HG02943 (cell line): ENCODE data around the gene ZFYVE1.
"Not testable (repeated sequence)": the region's sequence is repeated elsewhere in the genome, so short reads cannot be mapped to it uniquely, and the experiment has no call there.

Experiments
- ATAC-seq: cut with Tn5 transposase; IDR thresholded peaks from one replicate; pipeline ENCODE4 v1.9.1; 2021; ENCODE audit warnings: mild to moderate bottlenecking, low read depth, moderate library complexity; ENCODE audit not compliant: unreplicated experiment

Gene ZFYVE1

DNA sequence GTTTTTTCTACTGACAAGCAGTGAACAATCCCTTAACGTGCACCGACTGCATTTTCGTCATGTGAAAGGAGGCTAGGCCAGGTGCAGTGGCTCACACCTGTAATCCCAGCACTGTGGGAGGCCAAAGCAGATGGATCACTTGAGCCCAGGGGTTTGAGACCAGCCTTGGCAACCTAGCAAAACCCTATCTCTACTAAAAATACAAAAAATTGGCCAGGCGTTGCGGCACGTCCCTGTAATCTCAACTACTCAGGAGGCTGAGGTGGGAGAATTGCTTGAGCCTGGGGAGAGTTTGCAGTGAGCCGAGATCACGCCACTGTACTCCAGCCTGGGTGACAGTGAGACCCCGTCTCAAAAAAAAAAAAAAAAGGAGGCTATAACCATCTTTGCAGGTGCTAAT lies 22.3 kb downstream of the ZFYVE1 start:
- ATAC-seq = not testable (repeated sequence)

DNA sequence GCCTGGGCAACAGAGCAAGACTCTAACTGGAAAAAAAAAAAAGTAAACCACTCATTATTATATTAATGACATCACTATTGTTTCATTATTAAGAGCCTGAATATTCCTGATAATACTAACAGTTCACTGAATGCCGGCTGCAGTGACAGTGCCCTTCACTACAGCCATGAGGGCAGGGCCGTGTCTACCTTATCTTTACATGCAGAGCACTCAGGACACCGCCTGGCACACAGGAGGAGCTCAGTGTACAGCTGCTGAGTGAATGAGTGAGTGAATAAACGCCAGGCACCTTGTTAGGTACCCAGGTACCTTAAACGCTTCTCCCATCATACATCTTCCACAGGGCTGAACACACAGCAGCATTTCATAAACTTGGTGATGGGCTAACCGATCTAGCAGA lies 23.2 kb downstream of the ZFYVE1 start:
- ATAC-seq = no peak

DNA sequence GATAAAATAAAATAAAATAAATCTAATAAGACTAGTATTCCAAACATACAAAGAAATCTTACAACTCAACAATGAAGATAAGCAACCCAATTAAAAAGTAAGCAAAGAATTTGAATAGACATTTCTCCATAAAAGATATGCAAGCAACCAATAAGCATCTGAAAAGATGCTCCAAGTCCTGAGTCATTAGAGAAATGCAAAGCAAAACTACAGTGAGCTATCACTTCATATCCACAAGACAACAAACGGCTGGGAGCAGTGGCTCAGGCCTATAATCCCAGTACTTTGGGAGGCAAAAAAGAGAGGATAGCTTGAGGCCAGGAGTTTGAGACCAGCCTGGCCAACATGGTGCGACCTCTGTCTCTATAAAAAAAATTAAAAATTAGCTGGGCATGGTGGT lies 26.8 kb downstream of the ZFYVE1 start:
- no peak for ATAC-seq

DNA sequence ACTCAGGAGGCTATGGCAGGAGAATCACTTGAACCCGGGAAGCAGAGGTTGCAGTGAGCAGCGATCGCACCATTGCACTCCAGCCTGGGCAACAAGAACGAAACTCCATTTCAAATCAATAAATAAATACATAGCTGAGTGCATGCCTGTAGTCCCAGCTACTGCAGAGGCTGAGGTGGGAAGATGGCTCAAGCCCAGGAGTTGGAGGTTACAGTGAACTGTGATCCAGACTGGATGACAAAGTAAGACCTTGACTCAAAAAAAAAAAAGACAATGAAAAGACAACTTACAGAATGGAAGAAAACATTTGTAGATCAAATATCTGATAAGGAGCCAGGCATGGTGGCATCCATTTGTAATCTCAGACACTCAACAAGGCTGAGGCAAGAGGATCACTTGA lies 27.6 kb downstream of the ZFYVE1 start:
- no peak for ATAC-seq

DNA sequence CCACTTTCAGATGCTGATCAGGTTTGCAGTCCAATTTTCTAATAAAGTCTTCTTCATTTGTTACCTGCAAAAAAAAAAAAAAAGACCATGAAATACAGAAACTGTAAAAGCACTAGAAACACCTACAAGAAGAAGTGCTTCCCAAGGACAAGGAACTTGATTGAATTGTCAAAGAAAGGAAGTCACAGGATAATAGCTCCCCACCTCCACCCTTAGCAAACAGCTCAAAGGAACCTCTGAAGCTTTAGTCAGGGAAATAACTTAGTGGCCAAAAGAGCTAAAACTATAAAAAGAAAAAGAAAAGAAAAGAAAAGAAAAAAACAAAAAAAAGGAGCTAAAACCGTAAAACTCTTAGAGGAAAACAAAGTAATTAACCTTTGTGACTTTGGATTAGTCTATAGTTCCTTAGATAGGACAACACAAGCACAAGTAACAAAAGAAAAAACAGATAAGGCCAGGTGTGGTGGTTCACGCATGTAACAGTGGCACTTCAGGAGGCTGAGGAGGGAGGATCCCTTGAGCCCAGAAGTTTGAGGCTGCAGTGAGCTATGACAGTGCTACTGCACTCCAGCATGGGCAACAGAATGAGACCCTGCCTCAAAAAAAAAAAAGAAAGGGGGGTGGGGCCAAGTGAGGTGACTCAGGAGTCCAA lies 28.5 kb downstream of the ZFYVE1 start:
- no peak for ATAC-seq

DNA sequence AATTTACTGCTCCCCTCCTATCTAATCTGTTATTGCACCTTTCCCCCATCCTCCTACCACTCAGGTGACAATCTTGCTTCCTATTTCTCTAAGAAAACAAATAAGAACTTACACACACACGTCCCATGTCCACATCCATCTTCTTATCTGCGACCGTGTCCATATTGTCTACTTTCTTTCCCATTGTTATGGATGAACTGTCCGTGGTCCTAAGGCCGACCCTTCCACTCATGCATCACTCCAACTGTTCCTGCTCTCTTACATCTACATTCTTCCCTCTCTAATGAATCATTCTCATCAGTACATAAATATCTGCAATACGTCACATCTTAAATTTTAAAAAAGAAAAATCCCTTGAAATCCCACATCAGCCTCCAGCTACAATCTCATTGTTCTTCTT lies 30.0 kb downstream of the ZFYVE1 start:
- no peak for ATAC-seq

DNA sequence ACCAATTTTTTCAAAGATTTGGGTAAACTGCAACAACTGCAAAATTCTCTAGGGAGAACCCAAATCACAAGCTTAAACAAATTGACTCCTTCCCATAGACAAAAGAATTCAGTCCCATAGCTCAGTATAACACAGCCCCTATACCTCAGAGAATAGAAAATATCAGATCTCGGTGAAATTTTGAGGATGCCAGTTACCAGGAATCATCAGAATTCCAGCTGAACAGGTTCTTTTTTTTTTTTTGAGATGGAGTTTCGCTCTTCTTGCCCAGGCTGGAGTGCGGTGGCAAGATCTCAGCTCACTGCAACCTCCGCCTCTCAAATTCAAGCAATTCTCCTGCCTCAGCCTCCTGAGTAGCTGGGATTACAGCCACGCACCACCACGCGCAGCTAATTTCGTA lies 36.7 kb downstream of the ZFYVE1 start:
- no peak for ATAC-seq

DNA sequence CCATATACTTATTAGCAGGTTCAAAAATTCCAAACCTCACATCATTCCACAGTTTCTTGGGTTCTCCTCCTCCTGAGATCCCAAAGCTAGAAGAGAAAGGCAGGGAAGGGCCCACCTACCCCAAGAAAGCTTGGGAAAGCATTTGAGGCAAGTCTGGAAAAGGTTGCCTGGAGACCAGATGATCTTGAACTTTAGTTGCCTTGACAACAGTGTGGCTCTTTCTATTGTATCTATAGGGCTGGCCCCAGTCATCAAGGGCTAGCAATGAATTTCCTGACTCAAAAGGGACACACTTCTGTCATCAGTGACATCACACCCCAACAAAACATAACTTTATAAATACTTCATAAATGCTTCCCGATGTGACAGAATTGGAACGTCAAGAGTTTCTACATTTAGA lies 40.0 kb downstream of the ZFYVE1 start:
- no peak for ATAC-seq

DNA sequence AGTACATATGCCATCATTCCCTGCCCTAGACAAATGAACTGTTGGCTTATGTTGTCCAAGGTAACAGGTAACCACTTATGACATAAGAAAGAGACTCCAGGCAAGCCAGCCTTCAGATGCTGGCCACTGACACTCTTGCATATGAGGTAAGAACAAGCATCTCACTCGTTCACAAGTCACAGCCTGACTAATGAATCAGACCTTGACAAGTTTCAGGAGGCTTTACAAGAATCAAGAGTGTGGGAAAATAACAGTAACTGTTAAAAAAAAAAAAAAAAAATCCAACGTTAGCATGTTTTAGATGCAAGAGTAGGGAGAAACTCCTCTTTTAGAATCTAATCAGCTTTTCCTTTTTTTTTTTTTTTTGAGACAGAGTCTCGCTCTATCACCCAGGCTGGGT lies 40.7 kb downstream of the ZFYVE1 start:
- ATAC-seq = no peak

DNA sequence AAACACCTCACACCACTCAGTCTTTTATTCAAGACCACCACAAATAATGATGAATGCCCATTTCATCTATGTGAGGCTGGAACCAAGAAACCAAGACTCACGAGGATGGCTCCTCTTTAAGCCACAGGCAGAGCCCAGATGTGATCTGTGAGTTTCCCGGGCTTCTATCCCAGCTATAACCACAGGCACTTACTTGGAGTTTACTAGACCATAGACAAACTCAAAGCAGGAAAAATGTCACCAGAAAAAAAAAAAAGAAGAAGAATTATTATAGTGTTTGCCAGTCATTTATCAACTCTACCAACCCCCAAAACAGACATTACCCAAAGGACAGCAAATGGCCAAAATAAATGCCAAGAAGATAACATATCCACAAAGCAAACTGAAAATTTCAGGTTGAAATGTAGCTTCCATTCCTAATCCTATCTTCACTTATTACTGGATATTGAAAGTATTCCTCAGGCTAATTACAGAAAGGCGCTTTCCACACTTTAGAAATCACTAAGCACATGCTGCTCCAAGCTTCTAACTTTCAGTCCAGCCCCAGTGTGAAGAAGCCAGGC lies 44.7 kb downstream of the ZFYVE1 start:
- ATAC-seq = no peak

DNA sequence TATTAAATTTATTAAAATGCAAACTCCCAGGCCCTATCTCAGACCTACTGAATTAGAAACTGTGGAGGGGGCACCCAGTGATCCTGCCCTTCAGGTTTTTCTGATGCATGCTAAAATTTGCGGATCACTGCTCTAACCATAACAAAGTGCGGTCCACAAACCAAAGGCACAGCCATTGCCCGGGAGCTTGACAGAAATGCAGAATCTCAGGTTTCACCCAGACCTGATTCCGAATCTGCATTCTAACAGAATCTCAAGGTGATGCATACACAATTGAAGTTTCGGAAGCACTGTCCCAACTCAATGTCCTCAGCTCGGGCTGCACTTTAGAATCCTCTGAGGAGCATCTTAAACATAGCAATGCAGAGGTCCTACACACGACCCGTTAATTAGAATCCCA lies 46.0 kb downstream of the ZFYVE1 start:
- ATAC-seq = no peak

DNA sequence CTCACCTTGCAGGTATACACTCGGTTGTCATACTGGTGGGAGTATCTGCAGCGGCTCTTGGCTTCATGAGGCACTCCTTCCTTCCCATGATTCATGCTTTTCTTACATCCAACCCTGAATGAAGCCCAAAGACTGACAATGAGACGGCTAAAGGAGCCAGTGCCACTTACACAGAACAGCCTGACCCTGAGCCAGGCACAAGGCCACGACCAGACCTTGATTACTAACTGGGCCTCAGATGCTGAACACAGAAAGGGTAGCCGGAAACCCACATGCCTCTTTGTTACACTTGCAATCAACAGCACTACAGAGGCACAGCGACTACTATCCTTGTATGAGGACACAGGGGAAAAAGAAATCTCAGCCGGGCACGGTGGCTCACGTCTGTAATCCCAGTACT lies 48.0 kb downstream of the ZFYVE1 start:
- ATAC-seq = no peak

DNA sequence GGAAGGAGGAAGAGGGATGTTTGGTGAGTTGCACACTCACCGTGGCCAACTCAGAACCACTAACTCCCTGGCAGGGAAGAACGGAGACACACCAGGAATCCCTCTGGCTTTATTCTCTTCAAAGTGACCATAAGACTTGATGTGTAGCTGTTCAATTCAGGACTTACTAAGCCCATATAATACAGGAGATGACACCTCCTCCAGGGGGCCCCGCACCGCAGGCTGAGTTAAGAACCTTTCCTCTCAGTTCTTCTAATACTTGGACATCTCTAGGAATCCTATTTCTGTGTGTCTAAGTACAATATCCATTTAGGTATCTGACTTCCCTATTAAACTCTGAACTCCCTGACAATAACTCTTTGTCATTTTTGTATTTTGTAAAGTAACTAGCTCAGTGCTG lies 51.1 kb downstream of the ZFYVE1 start:
- ATAC-seq = no peak

DNA sequence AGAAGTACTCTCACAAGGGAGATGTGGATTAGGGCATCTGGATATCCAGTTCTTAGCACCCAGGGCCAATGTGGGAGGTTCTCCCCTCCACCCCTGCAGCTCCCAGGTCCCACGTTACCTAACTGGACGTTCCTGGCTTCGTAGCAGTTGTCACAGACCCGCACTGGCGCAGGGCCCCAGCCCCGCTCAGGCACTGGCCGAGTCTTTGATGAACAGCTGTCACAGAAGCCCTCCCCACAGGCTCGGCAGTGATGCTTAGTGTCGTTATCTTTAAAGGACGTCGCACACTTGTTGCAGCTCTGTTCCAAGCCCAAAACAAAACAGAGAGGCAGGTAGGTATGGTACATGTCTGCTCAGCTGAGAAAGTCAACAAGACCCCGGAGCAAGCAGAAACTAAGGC lies 52.2 kb downstream of the ZFYVE1 start:
- no peak for ATAC-seq

DNA sequence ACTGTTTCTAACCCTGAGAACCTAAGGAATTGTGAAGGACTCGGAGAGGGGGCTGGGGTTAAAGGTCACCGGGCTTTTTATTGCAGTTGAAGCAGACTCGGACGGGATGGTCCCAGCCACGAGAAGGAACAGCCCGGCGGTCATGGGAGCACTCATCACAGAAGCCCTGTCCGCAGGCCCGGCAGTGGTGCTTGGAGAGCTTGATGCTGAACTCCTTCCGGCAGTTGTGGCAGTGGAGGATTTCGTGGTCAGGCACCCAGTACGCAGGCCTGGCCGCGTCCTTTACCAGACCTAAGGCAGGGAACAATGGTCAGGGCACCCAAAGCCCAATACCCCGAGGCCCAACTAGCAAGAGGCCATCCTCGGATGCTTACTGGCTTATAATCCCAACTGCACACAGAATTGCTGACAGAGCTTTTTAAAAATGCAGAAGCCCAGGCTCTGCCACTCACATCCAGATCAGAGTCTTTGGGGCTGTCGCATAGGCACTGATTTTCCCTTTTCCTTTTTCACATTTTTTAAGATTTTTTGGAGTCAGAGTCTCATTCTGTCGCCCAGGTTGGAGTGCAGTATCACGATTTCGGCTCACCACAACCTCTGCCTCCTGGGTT lies 56.0 kb downstream of the ZFYVE1 start:
- no peak for ATAC-seq

DNA sequence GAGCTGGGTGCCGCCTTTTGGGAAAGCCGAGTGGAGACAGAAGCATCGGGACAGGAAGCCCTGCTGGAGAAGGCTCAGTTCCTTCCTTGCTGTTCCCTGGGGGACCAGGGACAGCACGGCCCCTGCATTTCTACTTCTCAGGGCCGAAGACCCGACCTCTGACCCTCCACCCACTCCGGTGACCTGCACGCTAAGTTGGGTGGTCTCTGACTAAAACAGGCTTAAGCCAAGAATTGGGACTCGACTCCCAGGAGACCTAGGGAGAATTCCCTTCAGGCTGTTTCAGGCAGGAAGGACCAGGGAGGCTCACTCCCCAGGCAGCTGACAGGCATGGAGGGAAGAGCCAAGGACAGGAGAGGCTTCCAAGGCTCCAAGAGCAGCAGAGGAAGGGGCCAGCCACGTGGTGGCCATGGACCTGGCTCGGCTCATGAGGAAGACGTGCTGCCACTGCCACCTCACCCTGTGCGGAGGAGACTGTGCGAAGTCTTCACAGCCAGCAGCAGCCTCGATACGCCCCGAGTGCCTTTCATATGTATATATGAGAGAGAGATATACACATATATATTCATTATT lies 56.8 kb downstream of the ZFYVE1 start:
- ATAC-seq = no peak

DNA sequence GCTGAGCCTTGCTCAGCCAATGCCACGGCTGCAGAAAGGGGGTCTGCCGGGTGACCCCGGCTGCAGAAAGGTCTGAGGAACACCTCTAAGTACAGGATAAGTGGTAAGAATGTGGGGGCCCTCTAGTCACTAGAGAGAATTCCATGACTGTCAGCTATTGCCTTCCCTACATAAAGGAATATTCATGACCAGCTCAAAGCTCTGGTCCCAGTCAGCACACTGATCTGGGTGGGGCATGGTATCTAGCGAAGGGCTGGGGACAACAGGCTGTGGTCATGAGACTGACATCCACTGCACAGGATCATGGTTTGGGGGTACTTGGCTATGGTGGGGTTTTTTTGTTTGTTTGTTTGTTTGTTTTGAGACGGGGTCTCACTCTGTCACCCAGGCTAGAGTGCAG lies 58.6 kb downstream of the ZFYVE1 start:
- ATAC-seq = no peak

DNA sequence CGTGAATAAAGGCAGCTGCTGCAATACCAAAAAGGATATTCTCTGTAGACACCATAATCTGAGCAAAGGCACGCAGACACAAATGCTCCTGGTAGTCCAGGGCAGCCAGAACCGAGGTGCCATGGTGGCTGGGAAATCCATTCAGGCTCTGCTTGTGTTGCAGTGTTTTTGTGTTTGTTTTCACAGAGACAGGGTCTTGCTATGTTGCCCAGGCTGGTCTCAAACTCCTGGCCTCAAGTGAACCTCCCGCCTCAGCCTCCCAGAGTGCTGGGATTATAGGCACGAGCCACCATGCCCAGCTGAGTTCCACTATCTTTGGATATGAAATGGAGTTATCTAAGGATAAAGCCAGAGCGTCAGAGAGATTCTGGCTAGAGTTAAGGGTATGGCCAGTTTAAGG lies 60.9 kb downstream of the ZFYVE1 start:
- no peak for ATAC-seq

DNA sequence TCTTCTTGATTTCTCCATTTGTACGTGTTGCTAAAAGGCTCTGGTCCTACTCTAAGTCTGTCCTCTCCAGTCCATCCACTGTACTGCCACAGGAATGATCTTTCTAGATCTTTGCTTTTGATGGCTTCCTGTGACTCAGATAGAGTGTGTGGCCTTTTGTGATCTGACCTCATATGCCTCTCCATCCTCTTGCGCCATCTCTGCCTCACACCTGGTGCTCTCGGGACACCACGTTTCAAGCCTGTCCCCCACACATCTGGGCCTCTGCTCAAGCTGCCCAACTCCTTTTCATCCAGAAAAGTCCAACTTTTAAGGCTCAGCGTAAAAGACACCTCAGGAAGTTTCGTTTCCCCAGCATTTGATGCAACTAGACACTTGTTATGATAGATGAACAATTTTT lies 61.7 kb downstream of the ZFYVE1 start:
- ATAC-seq = no peak

DNA sequence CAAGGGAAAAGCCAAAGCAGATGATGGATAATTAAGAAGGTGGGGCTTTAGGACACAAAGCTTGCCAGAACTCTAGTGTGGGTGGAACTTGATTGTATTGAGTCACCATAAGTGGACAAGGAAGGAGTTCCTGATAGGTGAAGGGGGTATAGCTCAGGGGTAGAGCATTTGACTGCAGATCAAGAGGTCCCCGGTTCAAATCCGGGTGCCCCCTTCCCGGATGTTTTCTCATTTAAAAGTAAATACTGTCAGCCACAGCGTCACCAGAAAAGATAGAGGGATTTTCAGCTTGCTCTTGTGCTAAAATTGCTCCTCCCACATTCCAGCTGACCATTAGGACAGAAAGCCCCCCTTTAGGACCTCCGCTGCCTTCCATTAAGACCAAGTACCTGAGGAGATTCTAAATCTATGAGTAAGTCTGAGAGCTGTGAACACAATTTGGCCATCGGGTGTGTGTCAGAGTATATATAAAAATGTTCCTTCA lies 64.0 kb downstream of the ZFYVE1 start:
- ATAC-seq = no peak

DNA sequence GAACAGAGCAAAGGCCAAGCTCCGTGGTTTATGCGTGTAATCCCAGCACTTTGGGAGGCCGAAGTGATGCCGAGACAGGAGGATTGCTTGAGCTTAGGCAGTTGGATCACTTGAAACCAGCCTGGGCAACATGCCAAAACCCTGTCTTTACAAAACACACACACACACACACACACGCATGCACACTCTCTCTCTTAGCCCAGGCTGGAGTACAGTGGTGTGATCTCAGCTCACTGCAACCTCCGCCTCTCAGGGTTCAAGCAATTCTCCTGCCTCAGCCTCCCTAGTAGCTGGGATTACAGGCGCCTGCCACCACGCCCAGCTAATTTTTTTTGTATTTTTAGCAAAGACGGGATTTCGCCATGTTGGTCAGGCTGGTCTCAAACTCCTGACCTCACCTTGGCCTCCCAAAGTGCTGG lies 64.6 kb downstream of the ZFYVE1 start:
- ATAC-seq = not testable (repeated sequence)
